ENCODE results near the gene TUBB1. TPM values are rescaled to one million over a fixed set of nuclear protein-coding genes. Genes with fewer than 3 reads are reported as not detected.
A peak's percentile ranks its signal among the peaks of the same experiment; 100 is the strongest.

Gene TUBB1
- total RNA-seq, 4 donors from 2014 or later: 0.15 TPM; not detected in 3

- H3K36me3 ChIP-seq: peaks cover 0 to 82% of the 10 kb centered on the region in 2 donors
- no peak overlapping the region for H3K27ac ChIP-seq
- no peaks in the 10 kb centered on the region for H3K9me3 ChIP-seq
- WGBS, 2 donors (ENCODE audit: low coverage in 1 of 2): 93 to 97% methylated on average over 3 to 4 of the region's 10 CpGs
- TF ChIP-seq POLR2A (IDR thresholded peaks at IDR 0.05) (no peak), POLR2AphosphoS5 (IDR thresholded peaks at IDR 0.05) (no peak), CTCF (IDR thresholded peaks at IDR 0.05) (no peak), EP300 (IDR thresholded peaks at IDR 0.05) (no peak)
- no peak for ATAC-seq
- H3K4me3 ChIP-seq: no peak overlapping the region
- H3K4me1 ChIP-seq: peaks cover 0 to 25% (median 9%) of the 10 kb centered on the region in 3 donors
- H3K27me3 ChIP-seq: no peaks in the 10 kb centered on the region
These were observed 30.0 kb upstream of the TUBB1 start for GRCh38 chr20:58989196-58989595.

- WGBS, 2 donors (ENCODE audit: low coverage in 1 of 2): 84 to 91% methylated on average over 8 to 10 of the region's 14 CpGs
- TF ChIP-seq POLR2A (IDR thresholded peaks at IDR 0.05): peak in 1 of 2 donors; percentile 16
- no peak for TF ChIP-seq POLR2AphosphoS5 (IDR thresholded peaks at IDR 0.05)
- H3K4me1 ChIP-seq: peaks cover 0 to 8% (median 3%) of the 10 kb centered on the region in 3 donors
- no peak overlapping the region for H3K27ac ChIP-seq
- H3K27me3 ChIP-seq: no peaks in the 10 kb centered on the region
- H3K4me3 ChIP-seq: no peak overlapping the region
- H3K9me3 ChIP-seq: no peaks in the 10 kb centered on the region
- ATAC-seq: no peak
- peaks cover 0 to 99% of the 10 kb centered on the region in 2 donors for H3K36me3 ChIP-seq
These were observed 28.4 kb upstream of the TUBB1 start for GRCh38 chr20:58990651-58991445.

- Histone ChIP-seq H3K27ac (no peak overlapping the region), H3K9me3 (no peaks in the 10 kb centered on the region), H3K27me3 (no peaks in the 10 kb centered on the region), H3K4me3 (no peak overlapping the region), H3K36me3 (peaks cover 0 to 100% of the 10 kb centered on the region in 2 donors), H3K4me1 (peaks cover 0 to 8% (median 0%) of the 10 kb centered on the region in 3 donors)
- WGBS, 2 donors (ENCODE audit: low coverage in 1 of 2): 69 to 72% methylated on average over 8 to 9 of the region's 9 CpGs
- ATAC-seq: no peak
- TF ChIP-seq EP300 (IDR thresholded peaks at IDR 0.05) (no peak), POLR2AphosphoS5 (IDR thresholded peaks at IDR 0.05) (no peak), CTCF (IDR thresholded peaks at IDR 0.05) (no peak), POLR2A (IDR thresholded peaks at IDR 0.05) (no peak)
These were observed 27.5 kb upstream of the TUBB1 start for GRCh38 chr20:58991715-58992114.

GRCh38 chr20:58992911-58993310 is 26.3 kb upstream of the TUBB1 start:
- Histone ChIP-seq H3K36me3 (peaks cover 0 to 100% of the 10 kb centered on the region in 2 donors), H3K4me1 (peaks cover 0 to 8% (median 0%) of the 10 kb centered on the region in 3 donors), H3K27ac (no peak overlapping the region), H3K27me3 (no peaks in the 10 kb centered on the region), H3K4me3 (no peak overlapping the region), H3K9me3 (no peaks in the 10 kb centered on the region)
- TF ChIP-seq CTCF (IDR thresholded peaks at IDR 0.05) (no peak), POLR2A (IDR thresholded peaks at IDR 0.05) (no peak), EP300 (IDR thresholded peaks at IDR 0.05) (no peak), POLR2AphosphoS5 (IDR thresholded peaks at IDR 0.05) (no peak)
- 86% methylated on average over 1 of the region's 3 CpGs; no CpG with 5 or more reads in 1 of the 2 donors for WGBS, 2 donors (ENCODE audit: low coverage in 1 of 2)
- ATAC-seq: no peak

GRCh38 chr20:58993332-58994248 is 25.6 kb upstream of the TUBB1 start:
- 78 to 79% methylated on average over 7 to 13 of the region's 23 CpGs for WGBS, 2 donors (ENCODE audit: low coverage in 1 of 2)
- Histone ChIP-seq H3K36me3 (peaks cover 0 to 100% of the 10 kb centered on the region in 2 donors), H3K27me3 (no peaks in the 10 kb centered on the region), H3K4me1 (peaks cover 0 to 8% (median 0%) of the 10 kb centered on the region in 3 donors), H3K27ac (no peak overlapping the region), H3K4me3 (no peak overlapping the region), H3K9me3 (no peaks in the 10 kb centered on the region)
- TF ChIP-seq POLR2A (IDR thresholded peaks at IDR 0.05) (no peak), POLR2AphosphoS5 (IDR thresholded peaks at IDR 0.05) (no peak), EP300 (IDR thresholded peaks at IDR 0.05) (no peak), CTCF (IDR thresholded peaks at IDR 0.05) (no peak)
- no peak for ATAC-seq

Measured in gastroesophageal sphincter (tissue), 4 donors.